HG02763 (cell line): Measurements from ENCODE around the gene FKBP14.

Source experiments
- ATAC-seq: cut with Tn5 transposase; IDR thresholded peaks from one replicate; pipeline ENCODE4 v1.9.1; 2021; ENCODE audit warnings: mild to moderate bottlenecking, moderate library complexity; ENCODE audit not compliant: unreplicated experiment

FKBP14 gene

DNA sequence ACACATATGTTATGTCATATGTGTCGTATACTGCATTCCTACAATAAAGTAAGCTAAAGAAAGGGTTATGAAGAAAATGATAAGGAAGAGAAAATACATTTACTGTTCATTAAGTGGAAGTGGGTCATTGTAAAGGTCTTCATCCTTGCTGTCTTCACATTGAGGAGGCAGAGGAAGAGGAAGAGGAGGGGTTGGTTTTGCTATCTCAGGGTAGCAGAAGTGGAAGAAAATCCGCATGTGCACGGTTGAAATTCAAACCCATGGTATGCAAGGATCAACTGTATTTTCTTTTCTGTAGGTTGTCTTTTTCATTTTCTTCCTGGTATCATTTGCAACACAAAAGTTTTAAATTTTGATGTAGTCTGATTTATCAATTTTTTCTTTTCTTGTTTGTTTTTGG lies 8.0 kb upstream of the FKBP14 start:
- ATAC-seq = no peak

DNA sequence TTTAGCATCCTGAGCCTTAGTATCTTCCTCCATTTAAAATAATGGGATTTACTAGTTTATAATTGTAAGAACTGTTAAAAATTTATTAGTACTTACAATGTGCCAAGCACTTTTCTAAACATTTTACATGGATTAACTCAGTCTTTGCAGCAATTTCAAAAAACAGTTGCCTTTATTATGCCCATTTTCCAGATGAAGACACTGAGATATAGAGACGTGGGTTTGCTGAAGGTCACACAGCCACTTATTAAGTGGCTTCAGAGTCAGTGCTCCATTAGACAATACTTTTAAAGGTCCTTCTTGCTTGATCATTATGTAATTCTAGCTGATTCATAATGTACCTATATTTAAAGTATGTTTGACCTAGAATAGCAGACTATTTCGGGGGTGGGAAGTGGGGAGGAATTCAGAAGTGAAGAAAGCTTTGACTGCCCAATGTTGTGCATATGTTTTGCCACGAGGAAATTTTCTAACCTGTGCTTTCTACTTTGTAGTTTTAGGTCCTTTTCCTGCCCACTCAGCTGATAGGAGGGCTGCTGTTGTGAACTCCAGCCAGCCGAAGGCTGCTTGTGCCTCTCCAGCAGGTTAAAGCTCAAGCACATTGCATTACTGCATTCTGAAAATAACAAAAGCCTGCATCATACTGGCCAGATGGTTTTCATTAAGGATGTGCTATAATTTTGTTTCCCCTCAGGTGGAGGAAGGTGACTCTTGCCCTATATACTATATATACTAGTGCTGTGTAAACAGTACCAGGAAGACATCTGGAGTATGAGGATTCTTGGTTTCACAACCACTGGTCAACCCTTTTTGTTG lies 6.0 kb upstream of the FKBP14 start:
- ATAC-seq = no peak

DNA sequence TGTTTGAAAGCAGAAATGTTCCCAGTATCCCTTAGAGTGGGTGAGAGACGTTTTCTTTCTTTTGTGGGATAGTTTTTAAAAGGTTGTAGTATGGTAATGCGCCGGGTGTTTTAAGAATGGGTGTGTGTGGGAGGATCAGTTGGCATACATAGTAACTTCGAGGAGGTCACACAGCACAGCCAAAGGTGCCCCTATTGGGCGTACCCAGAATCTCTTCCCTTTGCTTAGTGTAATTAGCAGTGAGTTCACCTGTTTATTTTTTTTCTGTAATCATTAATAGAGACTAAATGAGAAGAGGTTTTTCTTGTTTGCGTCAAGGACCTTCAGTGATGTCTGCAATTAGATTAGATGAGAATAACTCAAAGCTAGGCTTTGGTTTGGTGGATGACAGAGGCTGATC lies 3.2 kb upstream of the FKBP14 start:
- ATAC-seq = no peak

DNA sequence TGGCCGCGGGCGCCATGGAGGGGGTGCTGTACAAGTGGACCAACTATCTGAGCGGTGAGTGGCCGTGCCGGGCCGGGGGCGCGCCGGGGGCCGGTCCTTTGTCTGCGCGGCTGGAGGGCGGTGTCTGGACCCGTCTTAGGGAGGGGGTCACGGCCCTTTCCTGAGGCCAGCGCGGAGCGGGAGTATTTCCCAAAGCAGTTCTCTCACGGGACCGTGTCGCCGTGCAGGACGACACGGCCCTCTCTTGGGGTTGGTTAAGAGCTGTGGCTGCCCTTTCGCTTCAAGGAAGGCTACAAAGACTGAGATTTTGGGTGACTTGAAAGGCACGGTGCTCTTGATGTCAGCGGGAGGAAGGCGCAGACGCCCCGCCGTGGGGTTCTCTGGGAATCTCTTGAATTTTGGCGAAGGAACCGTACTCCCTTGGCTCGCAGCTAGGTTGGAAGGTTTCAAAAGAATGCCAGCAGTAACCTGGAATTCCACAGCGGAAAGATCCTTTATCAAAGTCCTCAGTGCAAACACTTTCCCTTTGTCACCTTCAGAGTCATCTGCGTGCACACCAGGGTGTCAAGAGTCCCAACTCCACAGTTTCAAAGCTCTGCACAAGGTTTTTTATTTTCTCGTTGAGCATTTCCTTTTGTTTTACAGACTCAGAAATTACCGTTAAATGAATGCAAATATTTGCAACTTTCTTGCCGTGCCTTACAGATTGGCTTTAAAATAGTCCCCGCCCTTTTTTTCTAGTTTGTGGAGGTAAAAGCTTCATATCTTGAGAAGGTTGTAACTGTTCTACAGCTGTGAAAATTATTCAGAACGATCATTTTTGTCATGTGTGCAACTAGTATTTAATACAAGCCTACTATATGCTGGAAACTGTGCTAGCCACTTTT lies 2.5 kb upstream of the FKBP14 start:
- ATAC-seq = peak; percentile 7

DNA sequence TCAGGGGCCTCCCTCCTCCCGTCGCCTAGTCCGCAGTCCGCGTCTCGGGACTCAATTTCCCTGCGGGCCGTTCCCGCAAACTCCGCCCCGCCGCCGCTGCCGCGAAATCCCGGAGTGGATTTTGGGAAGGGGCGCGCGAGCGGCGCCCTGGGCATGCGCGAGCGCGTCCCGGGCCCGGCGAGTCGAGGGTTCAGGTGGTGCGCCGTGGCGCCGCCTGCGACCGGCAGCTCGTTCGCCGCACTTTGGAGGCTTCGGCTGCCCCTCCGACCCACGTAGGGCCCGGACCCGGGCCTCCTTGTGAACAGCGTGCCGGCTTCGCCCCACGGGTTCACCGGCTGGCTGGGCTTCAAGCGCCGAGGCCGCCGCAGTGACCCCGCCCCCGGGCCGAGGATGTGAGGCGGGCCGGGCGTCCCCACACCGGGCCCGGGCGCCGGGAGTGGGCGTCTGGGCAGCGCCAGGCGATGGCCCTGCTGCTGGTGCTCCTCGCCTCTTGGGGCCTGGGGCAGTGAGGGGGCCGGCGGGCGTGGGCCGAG lies 1.8 kb upstream of the FKBP14 start, which contains the start of gene PLEKHA8:
TSS of gene PLEKHA8 (plus strand) at position 197 of the 533 bp plus-strand sequence. CDS start 351 bp downstream, outside the sequence.
- ATAC-seq = peak; percentile 47

DNA sequence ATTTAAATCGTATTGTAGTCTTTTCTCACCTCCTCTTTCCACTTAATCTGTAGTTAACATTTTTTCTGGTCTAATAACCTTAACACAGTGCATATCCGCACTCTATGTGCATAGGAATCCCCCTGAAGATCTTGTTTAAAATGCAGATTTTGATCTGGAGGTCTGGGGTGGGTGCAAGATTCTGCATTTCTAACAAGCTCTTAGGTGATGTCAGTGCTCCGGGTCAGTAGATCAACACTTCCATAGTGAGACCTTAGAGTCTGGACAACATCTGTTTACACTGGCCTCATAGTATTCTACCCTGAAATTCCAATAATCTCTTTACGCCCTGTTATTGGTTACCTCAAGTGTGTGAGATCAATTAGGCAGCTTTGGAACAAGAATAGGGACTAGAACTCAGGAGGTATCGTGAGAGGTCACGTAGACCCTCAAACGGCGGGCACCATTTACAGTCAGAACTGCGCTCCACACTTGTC lies 1.3 kb upstream of the FKBP14 start:
- ATAC-seq = peak; percentile 1

DNA sequence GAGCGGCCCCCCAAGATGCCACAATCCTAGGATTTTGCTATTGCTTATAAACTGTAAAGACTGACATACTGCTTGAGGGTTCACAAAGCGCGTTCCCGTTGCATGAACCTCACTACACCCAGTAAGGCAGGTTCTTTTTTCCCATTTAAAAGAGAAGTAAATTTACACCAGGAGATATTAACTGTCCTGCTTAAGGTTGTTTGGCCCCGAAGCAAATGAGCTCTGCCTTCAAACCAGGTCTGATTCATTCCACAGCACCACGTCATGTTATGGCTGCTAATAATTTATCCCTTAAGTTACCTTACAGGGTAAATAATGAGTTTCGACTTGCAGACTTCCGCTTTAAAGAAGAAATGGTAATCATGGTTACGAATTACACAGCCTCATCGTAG lies 559 bp upstream of the FKBP14 start:
- ATAC-seq = no peak

DNA sequence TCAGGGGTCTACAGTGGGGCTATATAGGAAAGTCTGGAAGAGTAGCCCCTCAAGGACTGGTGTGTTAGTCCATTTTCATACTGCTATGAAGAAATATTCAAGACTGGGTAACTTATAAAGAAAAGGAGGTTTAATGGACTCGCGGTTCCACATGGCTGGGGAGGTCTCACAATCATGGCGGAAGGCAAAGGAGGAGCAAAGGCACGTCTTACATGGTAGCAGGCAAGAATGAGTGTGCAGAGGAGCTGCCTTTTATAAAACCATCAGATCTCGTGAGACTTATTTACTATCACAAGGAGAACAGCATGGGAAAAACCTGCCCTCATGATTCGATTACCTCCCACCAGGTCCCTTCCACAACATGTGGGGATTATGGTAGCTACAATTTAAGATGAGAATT lies 3.0 kb downstream of the FKBP14 start:
- ATAC-seq = no peak

DNA sequence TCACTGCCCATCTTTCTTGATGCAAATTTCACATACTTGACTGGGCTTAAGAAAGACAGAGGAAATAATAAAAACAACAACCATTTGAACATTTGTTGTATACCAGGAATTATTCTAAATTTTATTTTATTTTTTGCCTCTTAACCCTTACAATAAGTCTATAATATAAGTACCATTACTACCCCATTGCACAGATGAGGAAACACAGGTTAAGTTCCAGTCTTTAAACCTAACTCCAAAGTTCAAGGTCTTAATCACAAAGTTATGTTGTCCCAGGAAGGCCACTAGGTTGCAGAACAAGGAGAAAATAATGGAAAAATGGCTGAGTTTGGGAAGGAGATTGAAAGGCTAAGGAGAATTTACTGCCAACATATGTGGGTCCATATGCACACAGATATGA lies 3.5 kb downstream of the FKBP14 start:
- no peak for ATAC-seq

DNA sequence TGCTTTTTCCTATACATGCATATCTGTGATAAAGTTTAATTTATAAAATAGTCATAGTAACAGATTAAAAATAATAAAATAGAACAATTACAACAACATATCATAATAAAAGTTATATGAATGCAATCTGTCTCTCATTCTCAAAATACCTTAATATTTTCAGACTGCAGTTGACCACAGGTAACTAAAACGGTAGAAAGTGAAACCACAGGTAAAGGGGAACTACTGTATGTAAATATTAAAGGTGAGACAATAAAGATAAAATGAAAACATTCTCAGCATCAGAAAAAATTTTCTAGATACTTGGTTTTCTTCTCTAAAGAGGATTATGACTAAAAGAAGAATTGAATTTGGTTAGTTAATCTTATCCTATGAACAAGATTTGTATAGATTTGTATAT lies 6.0 kb downstream of the FKBP14 start:
- ATAC-seq = no peak

DNA sequence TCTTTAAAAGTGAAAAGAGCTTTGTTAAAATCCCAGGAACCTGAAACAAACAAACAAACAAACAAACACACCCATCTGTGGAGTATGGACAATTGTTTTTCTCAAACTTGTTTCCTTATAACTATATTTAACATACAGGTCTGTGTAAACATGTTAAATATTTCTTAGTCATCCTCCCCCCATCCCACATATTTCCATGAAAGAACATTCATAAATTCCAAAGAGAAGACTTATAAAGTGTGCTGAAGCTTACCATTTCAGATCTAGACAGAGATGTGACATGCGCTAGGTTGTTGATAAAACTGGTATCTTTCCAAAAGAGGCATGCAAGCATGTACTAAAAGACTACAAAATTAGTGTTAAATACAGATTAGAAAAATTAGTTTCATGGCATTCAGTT lies 6.5 kb downstream of the FKBP14 start:
- no peak for ATAC-seq

DNA sequence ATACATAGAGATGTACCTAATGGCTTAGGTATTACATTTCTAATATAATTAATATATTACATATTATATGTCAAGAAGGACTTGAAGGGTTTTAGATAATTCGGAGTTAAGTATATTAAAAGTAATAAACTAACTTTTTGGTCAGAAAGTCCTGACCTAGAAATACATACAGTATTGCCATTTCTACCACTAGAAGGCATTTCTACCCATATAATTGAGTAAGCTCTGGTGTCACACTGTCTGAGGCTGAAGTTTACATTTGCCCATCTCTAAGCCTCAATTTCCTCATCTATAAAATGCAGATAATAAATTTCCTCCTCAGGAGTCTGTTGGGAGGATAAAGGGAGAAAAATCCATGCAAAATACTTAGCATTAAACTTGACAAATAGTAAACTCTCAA lies 7.1 kb downstream of the FKBP14 start:
- ATAC-seq = no peak

DNA sequence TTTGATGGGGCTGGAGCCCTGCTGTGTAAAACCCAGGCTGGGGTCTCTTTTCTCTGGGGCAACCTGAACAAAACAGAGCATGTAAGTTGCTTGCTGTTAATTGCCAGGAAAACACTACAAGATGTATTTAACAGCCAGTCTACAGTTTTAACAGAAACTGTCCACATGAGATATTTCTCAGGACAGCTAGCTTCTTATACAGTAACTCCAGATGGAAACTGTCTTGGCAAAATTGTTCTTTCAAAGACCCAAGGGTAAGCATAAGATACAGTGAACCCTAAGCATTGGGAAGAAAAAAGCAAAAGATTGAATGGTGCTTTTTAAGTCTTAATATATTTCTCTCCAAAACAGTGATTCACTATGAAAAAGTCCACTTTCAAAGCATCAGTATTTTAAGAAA lies 8.1 kb downstream of the FKBP14 start:
- no peak for ATAC-seq

DNA sequence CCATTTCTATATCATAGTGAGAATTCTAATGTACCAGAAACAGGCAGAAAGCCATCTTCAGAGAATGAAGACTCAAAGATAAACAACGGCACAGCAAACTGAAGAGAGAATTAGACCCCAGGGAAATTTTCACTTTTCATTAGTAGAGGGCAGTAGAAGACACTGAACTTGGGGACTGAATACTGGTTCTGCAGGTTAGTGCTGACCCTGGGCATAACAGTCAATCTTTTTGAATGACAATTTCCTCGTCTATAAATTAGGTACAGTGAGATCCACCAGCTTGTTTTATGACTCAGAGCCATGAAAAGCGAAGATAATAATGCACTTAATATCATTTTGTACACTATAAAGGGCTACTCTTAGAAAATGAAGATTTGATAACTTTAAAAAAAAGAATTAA lies 13.7 kb downstream of the FKBP14 start:
- no peak for ATAC-seq

DNA sequence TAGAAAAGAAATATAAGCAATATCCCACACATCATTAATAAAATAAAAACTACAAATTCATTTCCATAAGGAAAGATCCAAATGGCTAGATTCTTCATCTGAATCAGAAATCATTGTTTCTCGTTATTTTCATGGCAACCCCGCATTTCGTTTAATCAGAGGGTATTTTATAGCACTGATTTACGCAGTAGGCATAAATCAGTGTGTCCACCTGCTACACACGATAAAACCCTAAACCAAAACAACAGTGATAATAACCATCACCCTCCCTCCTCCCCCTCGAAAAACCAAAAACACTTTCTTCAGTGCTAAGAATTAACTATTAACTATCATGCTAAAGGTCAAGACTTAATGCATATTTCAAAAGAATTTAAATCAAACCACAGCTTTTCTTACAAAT lies 16.5 kb downstream of the FKBP14 start:
- ATAC-seq = no peak

DNA sequence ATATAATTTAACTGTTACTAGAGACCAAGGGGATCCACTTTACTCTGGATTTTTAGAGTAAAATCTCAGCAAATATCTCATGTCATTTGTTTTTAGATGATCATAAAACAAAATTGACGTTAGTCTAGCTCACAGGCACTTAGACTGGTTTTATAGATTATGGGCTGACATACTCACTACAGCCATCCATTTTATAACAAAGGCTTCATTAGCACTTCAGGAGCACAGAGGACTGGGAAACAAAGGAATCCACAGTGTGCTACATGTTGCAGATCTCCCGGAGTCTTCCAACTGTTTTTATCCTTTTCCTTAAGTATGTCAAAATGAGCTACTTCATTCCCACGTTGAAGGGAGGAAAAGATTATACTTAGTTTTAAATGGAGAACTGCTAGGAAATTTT lies 21.0 kb downstream of the FKBP14 start:
- ATAC-seq = no peak

DNA sequence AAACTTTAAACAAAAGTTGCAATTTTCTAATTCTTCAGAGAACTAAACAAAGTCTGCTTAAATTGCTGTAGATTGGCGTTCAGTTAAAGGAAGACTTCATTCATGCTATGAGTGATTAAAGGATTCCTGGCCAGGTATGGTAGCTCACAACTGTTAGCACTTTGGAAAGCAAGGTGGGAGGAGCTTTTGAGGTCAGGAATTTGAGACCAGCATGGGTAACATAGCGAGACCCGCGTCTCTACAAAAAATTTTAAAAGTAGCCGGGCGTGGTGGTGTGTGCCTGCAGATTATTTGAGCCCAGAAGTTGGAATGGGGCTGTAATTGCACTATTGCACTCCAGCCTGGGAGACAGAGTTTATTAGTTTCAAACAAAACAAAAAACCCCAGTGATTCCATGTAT lies 23.4 kb downstream of the FKBP14 start:
- ATAC-seq = no peak

DNA sequence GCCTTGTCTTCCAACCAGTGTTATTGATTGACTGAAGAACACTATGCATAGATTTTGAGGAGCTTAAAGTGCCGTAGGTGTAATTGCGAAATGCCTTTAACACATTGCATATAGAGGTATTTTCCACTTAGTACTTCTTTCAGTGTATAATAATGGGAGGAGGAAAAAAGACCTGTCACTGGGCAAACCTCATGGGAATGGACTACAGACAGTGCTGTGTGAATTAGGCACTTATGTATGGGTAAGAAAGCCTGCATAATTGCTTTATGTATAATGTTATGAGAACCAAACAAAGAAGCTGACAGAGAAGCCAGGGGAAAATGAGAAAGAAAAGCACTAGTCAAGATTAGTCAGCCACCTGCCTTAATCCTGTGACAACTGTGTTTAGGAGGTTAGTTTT lies 24.5 kb downstream of the FKBP14 start:
- no peak for ATAC-seq

DNA sequence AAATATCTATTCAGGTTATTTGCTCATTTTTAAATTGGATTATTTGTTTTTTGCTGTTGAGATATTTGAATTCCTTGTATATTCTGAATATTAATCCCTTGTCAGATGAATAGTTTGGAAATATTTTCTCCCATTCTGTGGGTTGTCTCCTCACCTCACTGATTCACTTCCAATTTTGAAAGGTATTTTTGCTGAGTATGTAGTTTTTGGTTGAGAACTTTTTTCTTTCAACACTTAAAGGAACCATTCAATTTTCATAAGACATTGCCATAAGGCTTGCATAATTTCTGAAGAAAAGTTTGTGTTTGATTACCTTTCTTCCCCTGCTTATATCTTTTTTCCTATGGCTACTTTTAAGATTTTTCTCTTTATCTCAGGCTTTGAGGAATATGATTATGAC lies 28.0 kb downstream of the FKBP14 start:
- ATAC-seq = no peak

DNA sequence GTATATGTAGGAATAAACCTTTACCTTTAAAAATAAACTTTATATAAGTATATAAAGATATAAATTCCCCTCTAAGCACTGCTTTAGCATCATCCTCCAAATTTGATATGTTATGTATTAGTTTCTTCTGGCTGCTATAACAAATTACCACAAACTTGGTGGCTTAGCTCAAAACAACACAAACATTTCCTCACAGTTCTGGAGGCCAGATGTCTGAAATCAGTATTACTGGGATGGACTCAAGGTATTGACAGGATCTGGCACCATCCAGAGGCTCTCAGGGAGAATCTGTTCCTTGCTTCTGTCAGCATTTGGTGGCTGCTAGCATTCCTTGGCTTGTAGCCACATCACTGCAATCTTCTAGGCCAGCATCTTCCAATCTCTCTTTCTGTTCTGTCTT lies 30.2 kb downstream of the FKBP14 start:
- no peak for ATAC-seq

DNA sequence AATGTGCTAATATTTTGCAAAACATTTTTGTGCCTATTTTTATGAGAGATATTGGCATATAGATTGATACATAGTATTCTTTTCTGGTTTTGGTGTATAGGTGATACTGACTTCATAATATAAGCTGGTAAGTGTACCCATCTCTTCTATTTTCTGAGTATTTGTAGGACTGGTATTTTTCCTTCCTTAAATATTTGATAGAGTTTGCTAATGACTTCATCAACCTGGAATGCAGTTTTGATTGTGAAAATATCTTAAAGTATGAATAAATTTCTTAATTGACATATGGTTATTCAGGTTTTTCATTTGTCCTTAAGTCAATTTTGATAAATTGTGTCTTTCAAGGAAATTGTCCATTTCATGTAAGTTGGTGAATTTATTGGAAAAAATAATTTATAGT lies 30.9 kb downstream of the FKBP14 start:
- ATAC-seq = no peak

DNA sequence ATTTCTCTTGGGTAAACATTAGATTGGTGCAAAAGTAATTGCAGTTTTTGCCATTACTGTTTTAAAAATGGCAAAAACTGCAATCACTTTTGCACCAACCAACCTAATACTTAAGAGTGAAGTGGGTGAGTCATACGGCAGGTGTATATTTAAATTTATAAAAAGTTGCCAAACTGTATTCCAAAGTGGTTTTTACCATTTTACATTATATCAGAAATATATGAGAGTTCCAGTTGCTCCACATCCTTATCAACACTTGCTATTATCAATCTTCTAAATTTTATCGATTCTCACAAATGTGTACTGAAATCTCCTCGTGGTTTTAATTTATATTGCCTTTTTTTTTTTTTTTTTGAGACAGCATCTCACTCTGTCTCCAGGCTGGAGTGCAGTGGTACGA lies 33.4 kb downstream of the FKBP14 start:
- ATAC-seq = no peak
